Suprapubic skin (tissue), 4 donors: Measurements from ENCODE around the gene RUNX2. TPM values are rescaled to one million over a fixed set of nuclear protein-coding genes. Genes with fewer than 3 reads are reported as not detected.

ENCODE experiments used
- DNase-seq, 2 donors: peaks; one replicate each; pipeline ENCODE4 v3.0.0-alpha.2; 2019; ENCODE audit warnings: low spot score in 2 of 2
- H3K27ac ChIP-seq: fragments of 200-600 bp; sonication (generic); one replicate; pipeline ENCODE4 v1.5.1; 2019
- H3K27me3 ChIP-seq: fragments of 200-600 bp; sonication (generic); one replicate; pipeline ENCODE4 v1.5.1; 2019
- H3K36me3 ChIP-seq: fragments of 200-600 bp; sonication (generic); one replicate; pipeline ENCODE4 v1.5.1; 2019
- H3K4me1 ChIP-seq: fragments of 200-600 bp; sonication (generic); one replicate; pipeline ENCODE4 v1.5.1; 2019
- H3K4me3 ChIP-seq: fragments of 200-600 bp; sonication (generic); one replicate; pipeline ENCODE4 v1.5.1; 2019; ENCODE audit warnings: mild to moderate bottlenecking
- H3K9me3 ChIP-seq: fragments of 200-600 bp; sonication (generic); one replicate; pipeline ENCODE4 v1.5.1; 2019
- CTCF ChIP-seq, 2 donors: fragments of 200-600 bp in 1 of 2; fragments of 450-650 bp in 1 of 2; sonication (generic) in 1 of 2; IDR thresholded peaks; one replicate each; pipeline ENCODE4 v1.5.1; 2016 to 2019; ENCODE audit warnings: antibody characterized with exemption in 2 of 2, mild to moderate bottlenecking in 1 of 2, moderate library complexity in 1 of 2
- EP300 ChIP-seq: sonication (generic); formaldehyde crosslinking; IDR thresholded peaks from one replicate; pipeline ENCODE4 v1.6.1; 2017; ENCODE audit warnings: antibody characterized with exemption
- POLR2A ChIP-seq, 2 donors: fragments of 450-650 bp; IDR thresholded peaks; one replicate each; pipeline ENCODE4 v1.6.1; 2017; ENCODE audit warnings: antibody characterized with exemption in 2 of 2, mild to moderate bottlenecking in 2 of 2, moderate library complexity in 2 of 2
- POLR2AphosphoS5 ChIP-seq, 3 donors: sonication (generic); formaldehyde crosslinking; IDR thresholded peaks; one replicate each; pipeline ENCODE4 v1.6.1; 2017; ENCODE audit warnings: antibody characterized with exemption in 3 of 3
- WGBS: methylation state at CpG from one replicate; pipeline ENCODE4 v1.1.5; 2018; 5-methylcytosine and 5-hydroxymethylcytosine counted together
- total RNA-seq, 4 donors: library from RNA; depleted of rRNA; stranded (reverse); fragments of >200 nt; gene quantifications; one replicate each; pipeline ENCODE4 v1.1.0, GENCODE V29; 2016

The RUNX2 gene
- total RNA-seq, 4 donors from 2014 or later: 2.6 to 5.9 (median 3.1) TPM

- Histone ChIP-seq H3K27me3 (no peaks in the 10 kb centered on the region), H3K4me3 (no peak overlapping the region), H3K27ac (no peak overlapping the region), H3K9me3 (no peaks in the 10 kb centered on the region), H3K4me1 (peaks cover 2% of the 10 kb centered on the region), H3K36me3 (no peaks in the 10 kb centered on the region)
- TF ChIP-seq EP300 (no peak), CTCF (IDR thresholded peaks at IDR 0.05) (no peak), POLR2AphosphoS5 (IDR thresholded peaks at IDR 0.05) (no peak), POLR2A (IDR thresholded peaks at IDR 0.05) (no peak)
- DNase-seq: no peak
- 55% methylated on average over 5 of the region's 5 CpGs for WGBS
Measured at GRCh38 chr6:45504947-45505346, 176.8 kb downstream of the RUNX2 start.

GRCh38 chr6:45505470-45505869, 177.3 kb downstream of the RUNX2 start:
- WGBS: 79% methylated on average over 2 of the region's 2 CpGs
- TF ChIP-seq CTCF (IDR thresholded peaks at IDR 0.05) (no peak), POLR2AphosphoS5 (IDR thresholded peaks at IDR 0.05) (no peak), POLR2A (IDR thresholded peaks at IDR 0.05) (no peak), EP300 (no peak)
- Histone ChIP-seq H3K27me3 (no peaks in the 10 kb centered on the region), H3K9me3 (no peaks in the 10 kb centered on the region), H3K4me1 (peaks cover 2% of the 10 kb centered on the region), H3K4me3 (no peak overlapping the region), H3K27ac (no peak overlapping the region), H3K36me3 (no peaks in the 10 kb centered on the region)
- no peak for DNase-seq

- H3K4me1 ChIP-seq: peaks cover 2% of the 10 kb centered on the region
- TF ChIP-seq CTCF (IDR thresholded peaks at IDR 0.05): no peak
- TF ChIP-seq POLR2A (IDR thresholded peaks at IDR 0.05): no peak
- TF ChIP-seq EP300: no peak
- TF ChIP-seq POLR2AphosphoS5 (IDR thresholded peaks at IDR 0.05): no peak
- WGBS: 93% methylated on average over 3 of the region's 3 CpGs
Measured at GRCh38 chr6:45507186-45507585, 179.1 kb downstream of the RUNX2 start.

GRCh38 chr6:45509426-45509825, 181.3 kb downstream of the RUNX2 start:
- WGBS: 93% methylated on average over 4 of the region's 4 CpGs
- H3K36me3 ChIP-seq: no peaks in the 10 kb centered on the region

More at GRCh38 chr6:45507186-45507585, 179.1 kb downstream of the RUNX2 start:
- no peaks in the 10 kb centered on the region for H3K27me3 ChIP-seq
- DNase-seq: no peak
- no peaks in the 10 kb centered on the region for H3K9me3 ChIP-seq
- H3K36me3 ChIP-seq: no peaks in the 10 kb centered on the region
- H3K27ac ChIP-seq: no peak overlapping the region
- no peak overlapping the region for H3K4me3 ChIP-seq

GRCh38 chr6:45512717-45513116, 184.6 kb downstream of the RUNX2 start:
- H3K36me3 ChIP-seq: no peaks in the 10 kb centered on the region
- no peaks in the 10 kb centered on the region for H3K4me1 ChIP-seq
- H3K9me3 ChIP-seq: no peaks in the 10 kb centered on the region
- no peak for DNase-seq
- no peaks in the 10 kb centered on the region for H3K27me3 ChIP-seq
- 92% methylated on average over 3 of the region's 3 CpGs for WGBS
- TF ChIP-seq POLR2A (IDR thresholded peaks at IDR 0.05): no peak
- TF ChIP-seq EP300: no peak
- no peak for TF ChIP-seq POLR2AphosphoS5 (IDR thresholded peaks at IDR 0.05)
- TF ChIP-seq CTCF (IDR thresholded peaks at IDR 0.05): no peak
- no peak overlapping the region for H3K4me3 ChIP-seq
- no peak overlapping the region for H3K27ac ChIP-seq

More at GRCh38 chr6:45509426-45509825, 181.3 kb downstream of the RUNX2 start:
- H3K9me3 ChIP-seq: no peaks in the 10 kb centered on the region
- no peak overlapping the region for H3K4me3 ChIP-seq
- peaks cover 2% of the 10 kb centered on the region for H3K4me1 ChIP-seq
- no peaks in the 10 kb centered on the region for H3K27me3 ChIP-seq
- H3K27ac ChIP-seq: no peak overlapping the region
- DNase-seq: no peak
- TF ChIP-seq EP300 (no peak), POLR2AphosphoS5 (IDR thresholded peaks at IDR 0.05) (no peak), POLR2A (IDR thresholded peaks at IDR 0.05) (no peak)

GRCh38 chr6:45513213-45513618, 185.1 kb downstream of the RUNX2 start:
- WGBS: 90% methylated on average over 9 of the region's 9 CpGs
- H3K27ac ChIP-seq: no peak overlapping the region

More at GRCh38 chr6:45513213-45513618, 185.1 kb downstream of the RUNX2 start:
- Histone ChIP-seq H3K4me3 (no peak overlapping the region), H3K27me3 (no peaks in the 10 kb centered on the region), H3K9me3 (no peaks in the 10 kb centered on the region), H3K4me1 (no peaks in the 10 kb centered on the region), H3K36me3 (no peaks in the 10 kb centered on the region)
- TF ChIP-seq POLR2A (IDR thresholded peaks at IDR 0.05): no peak
- TF ChIP-seq CTCF (IDR thresholded peaks at IDR 0.05): no peak
- TF ChIP-seq EP300: no peak
- TF ChIP-seq POLR2AphosphoS5 (IDR thresholded peaks at IDR 0.05): no peak
- DNase-seq: no peak
